Measurements from ENCODE around the gene VAT1. TPM values are rescaled to one million over a fixed set of nuclear protein-coding genes. Genes with fewer than 3 reads are reported as not detected.
A peak's percentile ranks its signal among the peaks of the same experiment; 100 is the strongest.

Gene VAT1
- total and polyA plus RNA-seq, 2 of the 13 experiments (the other 11 are each of a cell fraction or from before 2014, with no cell fraction given), result 143 to 205 TPM

- TF ChIP-seq GRHL1 (CRISPR knock-in tag; conservative IDR thresholded peaks at IDR 0.05) (no peak), NCOA2 (CRISPR knock-in tag; IDR thresholded peaks at IDR 0.05) (peak; percentile 89), SNAPC2 (CRISPR knock-in tag; IDR thresholded peaks at IDR 0.05) (no peak), NFE2L1 (CRISPR knock-in tag; IDR thresholded peaks at IDR 0.05; ENCODE audit: borderline replicate concordance) (no peak), HES4 (CRISPR knock-in tag; IDR thresholded peaks at IDR 0.05; ENCODE audit: borderline replicate concordance) (no peak), ZNF781 (CRISPR knock-in tag; IDR thresholded peaks at IDR 0.05; ENCODE audit: borderline replicate concordance, not compliant biosample characterization) (peak; percentile 87), USF2 (IDR thresholded peaks at IDR 0.05; ENCODE audit: low read depth, low read length) (no peak), USF2 (CRISPR knock-in tag; IDR thresholded peaks at IDR 0.05; ENCODE audit: borderline replicate concordance) (no peak), SP140L (CRISPR knock-in tag; IDR thresholded peaks at IDR 0.05; ENCODE audit: borderline replicate concordance) (peak; percentile 34; the same call in 1 of the 2 replicates), ZNF468 (CRISPR knock-in tag; IDR thresholded peaks at IDR 0.05) (no peak), REXO4 (CRISPR knock-in tag; IDR thresholded peaks at IDR 0.05; ENCODE audit: borderline replicate concordance) (no peak), HCFC1 (IDR thresholded peaks at IDR 0.05; ENCODE audit: low read depth, low read length) (no peak), TP53 (CRISPR knock-in tag; conservative IDR thresholded peaks at IDR 0.05) (no peak), ZBTB42 (CRISPR knock-in tag; IDR thresholded peaks at IDR 0.05) (no peak), ARNT (IDR thresholded peaks at IDR 0.05) (no peak), GATAD2A (CRISPR knock-in tag; IDR thresholded peaks at IDR 0.05) (peak; percentile 100), SNRNP70 (IDR thresholded peaks at IDR 0.05; ENCODE audit: low read depth, low read length) (no peak), ATM (IDR thresholded peaks at IDR 0.05; ENCODE audit: borderline replicate concordance) (no peak), ZNF335 (CRISPR knock-in tag; IDR thresholded peaks at IDR 0.05) (peak; percentile 57; the same call in 1 of the 2 replicates)
- TF ChIP-seq, protein P1, sequence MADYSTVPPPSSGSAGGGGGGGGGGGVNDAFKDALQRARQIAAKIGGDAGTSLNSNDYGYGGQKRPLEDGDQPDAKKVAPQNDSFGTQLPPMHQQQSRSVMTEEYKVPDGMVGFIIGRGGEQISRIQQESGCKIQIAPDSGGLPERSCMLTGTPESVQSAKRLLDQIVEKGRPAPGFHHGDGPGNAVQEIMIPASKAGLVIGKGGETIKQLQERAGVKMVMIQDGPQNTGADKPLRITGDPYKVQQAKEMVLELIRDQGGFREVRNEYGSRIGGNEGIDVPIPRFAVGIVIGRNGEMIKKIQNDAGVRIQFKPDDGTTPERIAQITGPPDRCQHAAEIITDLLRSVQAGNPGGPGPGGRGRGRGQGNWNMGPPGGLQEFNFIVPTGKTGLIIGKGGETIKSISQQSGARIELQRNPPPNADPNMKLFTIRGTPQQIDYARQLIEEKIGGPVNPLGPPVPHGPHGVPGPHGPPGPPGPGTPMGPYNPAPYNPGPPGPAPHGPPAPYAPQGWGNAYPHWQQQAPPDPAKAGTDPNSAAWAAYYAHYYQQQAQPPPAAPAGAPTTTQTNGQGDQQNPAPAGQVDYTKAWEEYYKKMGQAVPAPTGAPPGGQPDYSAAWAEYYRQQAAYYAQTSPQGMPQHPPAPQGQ (CRISPR knock-in tag; IDR thresholded peaks at IDR 0.05; ENCODE audit: borderline replicate concordance), result no peak
- TF ChIP-seq, protein P2, sequence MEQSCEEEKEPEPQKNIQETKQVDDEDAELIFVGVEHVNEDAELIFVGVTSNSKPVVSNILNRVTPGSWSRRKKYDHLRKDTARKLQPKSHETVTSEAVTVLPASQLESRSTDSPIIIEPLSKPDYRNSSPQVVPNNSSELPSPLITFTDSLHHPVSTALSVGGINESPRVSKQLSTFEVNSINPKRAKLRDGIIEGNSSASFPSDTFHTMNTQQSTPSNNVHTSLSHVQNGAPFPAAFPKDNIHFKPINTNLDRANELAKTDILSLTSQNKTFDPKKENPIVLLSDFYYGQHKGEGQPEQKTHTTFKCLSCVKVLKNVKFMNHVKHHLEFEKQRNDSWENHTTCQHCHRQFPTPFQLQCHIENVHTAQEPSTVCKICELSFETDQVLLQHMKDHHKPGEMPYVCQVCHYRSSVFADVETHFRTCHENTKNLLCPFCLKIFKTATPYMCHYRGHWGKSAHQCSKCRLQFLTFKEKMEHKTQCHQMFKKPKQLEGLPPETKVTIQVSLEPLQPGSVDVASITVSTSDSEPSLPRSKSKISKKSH (CRISPR knock-in tag; IDR thresholded peaks at IDR 0.05; ENCODE audit: borderline replicate concordance), result no peak
Observed at GRCh38 chr17:43068570-43069367, 46.6 kb upstream of the VAT1 start (continued).
